Peyer's patch (tissue), 4 donors: ENCODE results near the gene CEP78.

ENCODE experiments used
- CTCF ChIP-seq, 6 experiments: fragments of 450-650 bp in 4 of 6; fragments of 200-600 bp in 2 of 6; sonication (generic) in 1 of 6; IDR thresholded peaks; one replicate each; pipeline ENCODE4 v1.5.1; 2017 to 2019; ENCODE audit warnings: antibody characterized with exemption in 6 of 6, mild to moderate bottlenecking in 3 of 6, moderate library complexity in 1 of 6
- POLR2A ChIP-seq, 2 donors: fragments of 450-650 bp; IDR thresholded peaks; one replicate each; pipeline ENCODE4 v1.5.1; 2017; ENCODE audit warnings: antibody characterized with exemption in 2 of 2, mild to moderate bottlenecking in 2 of 2, moderate library complexity in 2 of 2

DNA sequence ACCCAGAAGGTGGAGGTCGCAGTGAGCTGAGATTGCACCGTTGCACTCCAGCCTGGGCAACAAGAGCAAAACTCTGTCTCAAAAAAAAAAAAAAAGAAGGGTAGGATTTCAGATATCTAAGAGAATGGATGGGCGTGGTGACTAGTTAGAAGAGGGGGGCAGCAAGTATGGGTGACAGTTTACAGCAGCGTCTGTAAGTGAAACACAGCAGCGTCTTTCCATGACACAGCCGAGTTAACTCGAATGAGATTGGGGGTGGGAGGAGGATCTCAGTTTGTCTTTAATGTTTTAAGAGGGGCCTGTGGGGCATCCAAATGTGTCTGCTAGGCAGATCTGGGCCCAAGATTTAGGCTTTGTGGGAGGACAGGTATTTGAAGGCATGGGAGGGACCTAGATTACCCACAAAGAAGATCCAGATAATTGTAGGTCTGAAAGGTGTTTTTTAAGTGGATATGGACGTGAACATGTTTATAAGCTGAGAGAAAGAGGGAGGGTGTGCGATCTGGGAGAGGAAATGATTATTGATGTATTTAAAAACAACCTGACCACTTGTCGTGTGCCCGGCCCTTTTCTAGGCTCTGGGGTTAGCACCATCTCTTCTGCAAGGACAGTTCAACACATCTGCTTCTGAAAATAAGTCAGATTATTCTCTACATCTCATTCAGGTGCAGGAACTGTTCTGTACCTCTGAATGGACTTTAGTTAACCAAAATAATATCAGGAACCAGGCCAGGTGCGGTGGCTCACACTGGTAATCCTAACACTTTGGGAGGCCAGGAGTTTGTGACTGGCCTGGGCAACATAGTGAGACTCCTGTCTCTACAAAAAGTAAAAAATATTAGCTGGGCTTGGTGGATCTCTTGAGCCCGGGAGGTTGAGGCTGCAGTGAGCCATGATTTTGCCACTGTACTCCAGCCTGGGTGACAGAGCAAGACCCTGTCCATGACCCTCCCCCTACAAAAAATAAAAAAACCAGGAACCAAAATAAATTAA, 2.5 kb downstream of the CEP78 start:
- no peak for TF ChIP-seq CTCF (IDR thresholded peaks at IDR 0.05)
- no peak for TF ChIP-seq POLR2A (IDR thresholded peaks at IDR 0.05)
